NCI-H69 (cell line): ENCODE data around the gene XCR1.
"Not testable (repeated sequence)": the region's sequence is repeated elsewhere in the genome, so short reads cannot be mapped to it uniquely, and the experiment has no call there.

ENCODE experiments used
- DNase-seq: peaks from one replicate; lab custom pipeline; 2025; lab: John Stamatoyannopoulos, UW

Gene XCR1

DNA sequence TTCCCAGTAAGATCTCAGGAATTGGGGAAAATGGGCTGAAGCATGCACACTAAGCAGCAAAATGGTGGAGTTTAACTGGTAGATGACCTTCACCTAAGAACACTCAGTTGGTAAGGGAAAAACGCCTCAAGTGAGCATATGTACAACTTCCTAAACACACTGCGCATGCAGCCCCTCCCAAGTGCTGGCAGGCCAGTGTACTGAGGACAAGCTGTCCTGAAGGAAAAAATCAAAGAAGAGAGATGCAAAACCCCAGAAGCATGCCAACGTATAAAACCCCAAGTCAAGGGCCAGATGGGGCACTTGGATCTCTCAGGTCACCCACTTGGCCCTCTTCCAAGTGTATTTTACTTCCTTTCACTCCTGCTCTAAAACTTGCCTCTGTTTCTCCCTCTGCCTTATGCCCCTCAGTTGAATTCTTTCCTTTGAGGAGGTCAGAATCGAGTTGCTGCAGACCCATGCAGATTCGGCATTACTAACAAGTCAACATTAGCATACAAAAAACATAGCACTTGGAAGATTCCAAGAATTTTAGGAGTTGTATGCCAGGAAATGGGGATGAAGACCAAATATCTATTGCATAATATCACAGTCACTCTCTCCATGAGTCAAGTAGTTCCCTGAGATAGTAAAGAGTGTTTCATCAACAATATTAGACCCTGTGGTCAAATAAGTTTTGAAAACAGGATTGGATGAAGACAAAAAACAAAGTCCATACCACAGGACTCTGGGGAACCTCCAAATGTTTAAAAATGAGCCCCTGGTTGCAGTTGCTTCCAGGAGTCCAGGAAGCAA lies 20.8 kb downstream of the XCR1 start:
- DNase-seq, result no peak

DNA sequence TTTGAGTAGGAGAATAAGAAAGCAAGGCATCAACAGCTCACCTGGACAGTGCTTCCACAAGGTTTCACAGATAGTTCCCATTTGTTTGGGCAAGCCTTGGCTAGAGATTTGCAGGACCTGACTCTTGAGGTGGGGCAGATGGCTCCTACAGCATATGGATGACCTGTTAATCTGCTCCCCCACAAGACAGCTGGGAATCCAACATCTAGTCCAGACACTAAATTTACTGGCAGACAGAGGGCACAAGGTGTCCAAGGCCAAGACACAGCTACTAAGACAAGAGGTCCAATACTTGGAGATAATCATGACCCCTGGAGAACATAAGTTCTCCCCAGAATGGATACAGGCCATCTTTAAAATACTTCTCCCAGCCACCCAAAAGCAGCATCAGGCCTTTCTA lies 23.6 kb downstream of the XCR1 start:
- not testable (repeated sequence) for DNase-seq

GRCh38 chr3:46001178-46001577 lies 26.1 kb downstream of the XCR1 start:
- no peak for DNase-seq

DNA sequence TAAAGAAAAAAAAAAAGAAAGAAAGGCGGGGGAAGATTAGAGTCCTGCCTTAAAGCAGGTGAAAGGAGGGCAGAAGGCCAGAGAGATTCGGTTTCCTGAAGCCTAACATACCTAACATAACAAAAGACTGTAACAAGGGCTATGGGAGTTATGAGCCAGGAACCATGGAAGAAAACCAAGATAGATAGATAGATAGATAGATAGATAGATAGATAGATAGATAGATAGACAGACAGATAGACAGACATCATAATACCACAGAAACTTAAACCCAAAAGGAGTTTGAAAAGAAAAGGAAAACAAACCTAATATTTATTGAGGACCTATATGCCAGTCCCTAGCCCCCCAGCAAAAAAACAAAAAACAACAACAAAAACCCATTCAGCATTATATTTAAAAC lies 29.3 kb downstream of the XCR1 start:
- no peak for DNase-seq

- DNase-seq, result not testable (repeated sequence)
Measured at GRCh38 chr3:45997499-45997898, 29.8 kb downstream of the XCR1 start.

GRCh38 chr3:45995236-45996192 lies 31.8 kb downstream of the XCR1 start, which contains the start of gene FYCO1:
Gene FYCO1 (minus strand): TSS chr3:45995824. CDS start chr3:45984910, 10,914 bp downstream.
- peak; percentile 86 for DNase-seq

DNA sequence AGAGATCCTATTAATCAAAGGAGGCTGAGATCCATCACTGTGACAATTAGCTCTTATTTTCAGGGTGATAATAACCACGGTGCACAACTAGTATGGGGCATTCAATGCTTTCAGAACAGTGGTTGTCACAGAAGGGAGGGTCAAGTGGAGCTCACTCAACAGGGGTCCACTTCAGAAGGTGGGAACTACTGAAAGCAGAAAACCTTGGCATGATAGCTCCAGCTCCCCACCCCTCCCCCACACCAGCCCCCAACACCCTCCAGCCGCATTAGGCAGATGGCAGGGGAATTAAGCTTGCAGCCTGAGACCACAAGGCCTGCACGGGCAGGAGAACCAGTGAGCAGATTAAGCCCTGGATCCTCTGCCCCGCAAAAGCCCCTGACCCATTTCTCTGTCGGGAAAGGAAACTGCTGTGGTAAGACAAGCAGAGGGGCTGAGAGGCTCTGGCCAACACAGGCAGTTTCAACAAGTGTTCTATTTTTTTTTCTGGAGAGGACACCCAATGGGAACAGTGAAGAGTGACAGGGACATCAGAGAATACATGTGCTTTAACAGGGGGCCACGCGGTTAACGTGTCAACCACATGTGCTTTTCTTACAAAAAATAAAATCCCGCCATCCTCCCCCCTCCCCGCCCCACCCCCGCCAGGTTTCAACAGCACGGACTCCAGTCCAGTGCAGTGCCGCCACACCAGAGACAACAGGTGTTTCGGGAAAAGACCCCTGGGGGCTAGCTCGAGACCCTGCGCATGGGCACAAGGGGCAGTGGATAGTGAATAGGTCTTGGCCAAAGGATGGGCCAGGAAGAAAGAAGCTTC lies 32.7 kb downstream of the XCR1 start:
- peak; percentile 70 for DNase-seq

GRCh38 chr3:45993421-45994027 lies 33.8 kb downstream of the XCR1 start:
- DNase-seq, result peak; percentile 23

DNA sequence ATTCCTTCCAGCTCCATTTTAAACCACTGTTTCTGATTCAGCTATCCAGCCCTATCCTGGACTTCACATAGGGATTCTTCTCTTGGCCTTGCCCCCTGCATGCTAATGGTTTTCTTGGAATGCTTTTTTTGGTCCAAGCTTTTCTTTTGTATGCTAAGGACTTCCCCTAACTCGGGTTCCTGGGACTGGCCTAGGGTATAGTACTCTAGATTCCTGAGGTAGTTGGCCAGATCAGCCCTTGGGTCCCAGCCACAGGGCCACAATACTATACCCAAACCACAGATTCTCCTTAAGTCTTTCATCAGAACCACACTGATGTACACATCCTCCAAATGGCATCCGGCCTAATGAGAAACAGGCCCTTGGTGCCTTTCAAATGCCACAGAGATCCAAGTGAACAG lies 34.5 kb downstream of the XCR1 start:
- DNase-seq, result no peak

DNA sequence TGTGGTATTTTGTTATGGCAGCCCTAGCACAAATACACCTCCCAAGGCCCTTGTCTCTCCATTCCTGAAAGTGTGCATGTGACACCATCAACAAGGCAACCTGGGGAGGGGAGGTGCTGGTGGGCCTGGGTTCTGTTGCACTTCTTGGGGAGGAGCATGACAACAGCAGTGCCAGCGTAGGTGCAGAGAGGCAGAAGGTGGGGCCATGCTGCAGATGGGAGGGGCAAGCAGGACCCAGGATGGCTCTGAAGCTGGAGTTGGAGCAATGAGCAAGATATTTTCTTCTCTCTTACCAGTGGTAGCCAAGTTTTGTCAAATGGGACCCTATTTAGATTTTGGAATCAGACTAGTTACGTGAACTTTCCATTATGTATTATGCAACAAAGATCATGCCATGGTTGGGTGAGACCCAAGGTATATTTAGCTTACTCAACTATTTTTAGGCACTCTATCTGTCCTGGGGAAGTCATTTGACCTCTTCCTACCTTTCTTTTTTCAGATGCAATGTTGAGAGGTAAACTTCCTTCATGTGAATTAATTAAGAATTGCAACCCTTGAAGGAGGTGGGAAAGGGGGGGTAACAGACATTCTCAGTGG lies 35.1 kb downstream of the XCR1 start:
- DNase-seq, result no peak

- DNase-seq, result no peak
Measured at GRCh38 chr3:45991341-45991740, 35.9 kb downstream of the XCR1 start.

DNA sequence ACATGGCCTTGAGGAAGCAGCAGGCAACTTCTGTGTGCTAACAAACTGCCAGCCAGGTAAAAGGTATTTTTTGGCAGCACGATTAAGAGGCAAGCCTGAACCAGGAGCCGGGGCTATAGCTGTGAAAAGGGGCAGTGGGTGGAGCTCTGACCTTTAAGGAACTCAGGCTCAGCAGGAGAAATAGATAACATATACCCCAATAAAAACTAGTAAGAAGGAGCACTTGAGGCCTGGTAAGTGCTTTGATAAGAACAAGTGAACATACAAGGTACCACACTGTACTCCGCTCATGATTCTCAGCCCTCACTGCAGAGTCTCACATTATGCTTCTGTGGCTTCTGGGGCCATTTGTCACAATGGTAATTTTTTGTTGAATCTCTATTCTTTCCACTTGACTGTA lies 37.1 kb downstream of the XCR1 start:
- no peak for DNase-seq

GRCh38 chr3:45988804-45989203 lies 38.5 kb downstream of the XCR1 start:
- no peak for DNase-seq

DNA sequence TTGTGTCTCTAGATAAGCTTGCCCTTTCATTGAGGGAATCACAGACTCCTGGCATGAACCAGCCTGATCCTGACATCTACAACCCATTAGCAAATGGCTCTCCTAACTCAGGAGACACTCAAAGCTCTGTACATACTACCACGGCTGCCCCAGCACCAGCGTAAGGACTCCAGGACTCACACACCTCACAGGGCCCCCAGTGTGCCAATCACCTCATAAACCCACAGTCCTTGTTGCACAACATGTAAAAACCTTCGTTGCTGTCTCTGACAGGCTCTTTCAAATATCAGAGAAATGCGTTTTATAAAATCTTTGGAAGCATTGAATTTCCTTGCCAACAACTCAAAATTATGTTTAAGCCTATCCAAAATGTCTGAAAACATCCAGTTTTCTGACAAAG lies 38.9 kb downstream of the XCR1 start:
- no peak for DNase-seq

- no peak for DNase-seq
Measured at GRCh38 chr3:45987368-45988291, 39.7 kb downstream of the XCR1 start.

DNA sequence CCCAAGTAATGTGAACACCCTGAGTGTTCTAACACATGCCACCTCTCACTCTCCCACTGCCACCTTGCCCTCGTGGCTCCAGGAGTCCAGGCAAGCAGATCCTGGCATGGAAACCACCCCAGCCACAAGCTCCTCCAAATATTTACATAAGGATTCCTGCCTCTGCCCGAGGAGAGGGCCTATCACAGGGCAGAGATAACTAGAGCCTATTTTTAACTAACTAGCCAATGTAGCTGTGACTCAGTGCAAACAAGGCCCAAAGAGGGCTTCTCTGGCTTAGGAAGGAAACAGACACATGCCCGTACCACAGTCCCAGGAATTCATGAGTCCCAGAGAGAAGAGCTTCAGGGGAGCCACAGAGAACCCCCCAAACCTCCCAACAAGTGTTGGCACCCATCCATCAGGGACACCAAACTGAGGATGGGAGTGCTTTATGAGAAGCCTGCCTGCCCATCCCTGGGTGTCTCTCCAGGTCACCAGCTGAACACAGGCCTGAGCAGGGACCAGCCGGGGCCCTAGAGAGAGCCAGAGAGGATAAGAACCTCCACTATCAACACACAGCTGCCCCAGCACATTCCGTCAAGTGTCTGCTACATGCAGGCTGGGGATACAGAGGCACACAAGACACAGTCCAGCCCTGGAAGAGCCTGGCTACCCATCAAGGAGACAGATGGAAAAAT lies 40.8 kb downstream of the XCR1 start:
- peak; percentile 52 for DNase-seq

DNA sequence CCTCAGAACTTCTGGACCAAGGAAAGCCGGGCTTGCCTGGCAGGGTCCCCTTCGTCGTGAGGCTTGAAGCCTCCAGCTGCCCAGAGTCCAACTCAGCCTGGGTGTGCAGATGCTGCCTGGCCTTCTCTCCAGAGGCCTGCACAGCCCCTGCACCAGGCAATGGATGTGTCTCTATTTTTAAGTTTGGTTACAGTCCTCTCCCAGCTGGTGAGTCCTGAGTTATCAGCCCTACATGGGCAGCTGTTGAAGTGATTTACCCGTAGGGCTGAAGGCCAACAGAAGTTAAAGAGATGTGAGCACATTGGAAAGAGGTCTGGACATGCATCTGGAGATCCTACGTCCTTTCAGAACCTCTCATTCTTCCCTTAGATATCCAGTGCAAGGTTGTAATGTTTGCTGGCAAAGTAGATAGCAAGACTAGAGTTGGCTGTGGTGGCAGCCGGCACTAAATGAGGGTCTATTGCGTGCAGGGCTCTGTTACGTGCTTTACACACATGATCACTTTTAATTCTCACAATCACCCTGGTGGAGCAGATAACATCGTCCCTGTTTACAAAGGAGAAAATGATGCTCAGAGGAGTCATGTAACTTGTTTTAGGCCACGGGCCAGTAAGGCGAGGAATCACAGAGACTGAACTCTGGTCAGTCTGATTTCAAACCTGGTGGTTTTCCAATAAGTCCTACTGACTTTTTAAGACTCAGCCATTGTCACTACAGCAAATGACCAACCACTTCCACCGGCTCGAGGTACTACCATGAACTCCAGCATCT lies 41.6 kb downstream of the XCR1 start:
- no peak for DNase-seq
